CD4-positive, alpha-beta T cell (primary cell): Measurements from ENCODE around the gene FAM3D. TPM values are rescaled to one million over a fixed set of nuclear protein-coding genes. Genes with fewer than 3 reads are reported as not detected.

ENCODE experiments used
- ATAC-seq: fragments of 200-7000 bp; cut with Tn5 transposase; one replicate; pipeline ENCODE4 v1.10.0; 2022; ENCODE audit warnings: mild to moderate bottlenecking; ENCODE audit not compliant: poor library complexity
- CTCF ChIA-PET: fragments of 350-600 bp; sonication (Branson Sonifier 250); formaldehyde crosslinking; loops from one replicate; lab custom pipeline; 2021; ENCODE audit warnings: antibody characterized with exemption, inconsistent platforms; lab: Charles Lee
- POLR2A ChIA-PET: fragments of 350-600 bp; sonication (Branson Sonifier 250); formaldehyde crosslinking; loops from one replicate; lab custom pipeline; 2021; ENCODE audit warnings: antibody characterized with exemption, inconsistent platforms; lab: Charles Lee
- DNase-seq, 14 experiments: peaks; one replicate each; pipeline ENCODE4 v3.0.0-alpha.2; 2013 to 2020; ENCODE audit warnings: mixed read lengths in 2 of 14
- H3K27ac ChIP-seq, 2 donors: one replicate each; pipeline versions ENCODE4 v1.5.1 to v1.7.0; 2013; ENCODE audit warnings: low read length in 2 of 2, low read depth in 1 of 2, mild to moderate bottlenecking in 1 of 2
- H3K27me3 ChIP-seq, 2 experiments: 1 replicate in 1 of 2; 2 replicates in 1 of 2; pipeline versions ENCODE4 v1.6.1 to v1.7.0; 2013; ENCODE audit warnings: low read length in 2 of 2, control low read depth in 1 of 2, mild to moderate bottlenecking in 1 of 2, moderate library complexity in 1 of 2; ENCODE audit not compliant: insufficient read depth in 2 of 2, control insufficient read depth in 1 of 2
- H3K36me3 ChIP-seq: one replicate; pipeline ENCODE4 v1.6.1; 2013; ENCODE audit warnings: low read length, control low read depth; ENCODE audit not compliant: insufficient read depth
- H3K4me1 ChIP-seq: one replicate; pipeline ENCODE4 v1.6.1; 2013; ENCODE audit warnings: low read length, control low read depth; ENCODE audit not compliant: insufficient read depth
- H3K4me3 ChIP-seq: one replicate; pipeline ENCODE4 v1.5.1; 2013; ENCODE audit warnings: mild to moderate bottlenecking, low read length, moderate library complexity
- H3K9me3 ChIP-seq, 2 experiments: 1 replicate in 1 of 2; 2 replicates in 1 of 2; pipeline versions ENCODE4 v1.6.1 to v1.7.0; 2013; ENCODE audit warnings: low read length in 2 of 2, mild to moderate bottlenecking in 2 of 2, control low read depth in 1 of 2, moderate library complexity in 1 of 2; ENCODE audit not compliant: control insufficient read depth in 1 of 2, insufficient read depth in 1 of 2
- H3K27ac Mint-ChIP-seq: one replicate; pipeline ENCODE4 v1.8.0; 2020; ENCODE audit warnings: mixed read lengths
- H3K27me3 Mint-ChIP-seq: one replicate; pipeline ENCODE4 v1.8.0; 2021; ENCODE audit warnings: mixed read lengths
- H3K36me3 Mint-ChIP-seq: one replicate; pipeline ENCODE4 v1.8.0; 2021; ENCODE audit warnings: low read depth, mixed read lengths
- H3K4me1 Mint-ChIP-seq: one replicate; pipeline ENCODE4 v1.8.0; 2021; ENCODE audit warnings: low read depth, mixed read lengths
- H3K4me3 Mint-ChIP-seq: one replicate; pipeline ENCODE4 v1.8.0; 2020; ENCODE audit warnings: mild to moderate bottlenecking, mixed read lengths
- H3K9me3 Mint-ChIP-seq: one replicate; pipeline ENCODE4 v1.8.0; 2020; ENCODE audit warnings: mixed read lengths
- intact Hi-C, 2 experiments: fragments of 100-400 bp; cut with DNase I in 1 of 2; cut with micrococcal nuclease in 1 of 2; formaldehyde crosslinking; loops; one replicate each; pipeline versions ENCODE4 v1.15.1 to v1.9.0; 2023 to 2025; cut with DNase I, micrococcal nuclease
- total RNA-seq, 174 experiments: library from RNA in 2 of 174; stranded (reverse) in 2 of 174; gene quantifications; one replicate each; pipeline ENCODE4 v1.2.3 and lab custom pipeline; 2021 to 2026
- TF ChIP-seq, protein P1 (sequence below): fragments of 200-600 bp; IDR thresholded peaks from one replicate; pipeline ENCODE4 v1.8.0; 2022; ENCODE audit warnings: antibody characterized with exemption, mild to moderate bottlenecking

FAM3D gene
- total RNA-seq, 2 experiments from 2014 or later: not detected

DNA sequence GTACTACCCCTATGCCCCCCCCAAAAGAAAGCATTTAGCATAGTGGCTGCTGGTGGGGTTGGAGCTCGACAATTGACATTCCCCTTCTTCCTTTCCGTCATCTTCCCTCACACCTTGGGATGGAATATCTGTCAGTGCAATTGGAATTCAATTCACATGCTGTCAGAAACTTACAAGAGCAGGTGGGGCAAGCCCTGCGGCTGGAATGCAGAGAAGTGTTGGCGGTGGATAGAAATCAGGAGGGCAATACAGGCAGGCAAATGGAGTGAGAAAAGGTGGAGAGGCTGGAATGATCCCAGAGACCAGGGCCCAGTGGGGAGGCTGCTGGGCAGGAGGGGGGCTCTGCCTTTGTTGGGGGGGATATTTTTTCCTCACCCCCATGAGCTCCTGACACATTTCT, 44.1 kb downstream of the FAM3D start:
- no peaks in the 10 kb centered on the region for H3K27me3 Mint-ChIP-seq
- H3K27me3 ChIP-seq: no peaks in the 10 kb centered on the region
- H3K27ac ChIP-seq: no peak overlapping the region
- H3K9me3 ChIP-seq: no peaks in the 10 kb centered on the region
- H3K27ac Mint-ChIP-seq: no peak overlapping the region
- no peak overlapping the region for H3K4me3 ChIP-seq
- H3K9me3 Mint-ChIP-seq: no peaks in the 10 kb centered on the region
- TF ChIP-seq, protein P1, sequence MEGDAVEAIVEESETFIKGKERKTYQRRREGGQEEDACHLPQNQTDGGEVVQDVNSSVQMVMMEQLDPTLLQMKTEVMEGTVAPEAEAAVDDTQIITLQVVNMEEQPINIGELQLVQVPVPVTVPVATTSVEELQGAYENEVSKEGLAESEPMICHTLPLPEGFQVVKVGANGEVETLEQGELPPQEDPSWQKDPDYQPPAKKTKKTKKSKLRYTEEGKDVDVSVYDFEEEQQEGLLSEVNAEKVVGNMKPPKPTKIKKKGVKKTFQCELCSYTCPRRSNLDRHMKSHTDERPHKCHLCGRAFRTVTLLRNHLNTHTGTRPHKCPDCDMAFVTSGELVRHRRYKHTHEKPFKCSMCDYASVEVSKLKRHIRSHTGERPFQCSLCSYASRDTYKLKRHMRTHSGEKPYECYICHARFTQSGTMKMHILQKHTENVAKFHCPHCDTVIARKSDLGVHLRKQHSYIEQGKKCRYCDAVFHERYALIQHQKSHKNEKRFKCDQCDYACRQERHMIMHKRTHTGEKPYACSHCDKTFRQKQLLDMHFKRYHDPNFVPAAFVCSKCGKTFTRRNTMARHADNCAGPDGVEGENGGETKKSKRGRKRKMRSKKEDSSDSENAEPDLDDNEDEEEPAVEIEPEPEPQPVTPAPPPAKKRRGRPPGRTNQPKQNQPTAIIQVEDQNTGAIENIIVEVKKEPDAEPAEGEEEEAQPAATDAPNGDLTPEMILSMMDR: no peak
- DNase-seq: no peak
- POLR2A ChIA-PET: no interaction called here
- H3K4me3 Mint-ChIP-seq: no peak overlapping the region
- H3K36me3 Mint-ChIP-seq: no peaks in the 10 kb centered on the region
- intact Hi-C loops: no loop called here
- CTCF ChIA-PET: no interaction called here
- ATAC-seq: no peak
- no peaks in the 10 kb centered on the region for H3K4me1 Mint-ChIP-seq
- no peaks in the 10 kb centered on the region for H3K4me1 ChIP-seq
- no peaks in the 10 kb centered on the region for H3K36me3 ChIP-seq

DNA sequence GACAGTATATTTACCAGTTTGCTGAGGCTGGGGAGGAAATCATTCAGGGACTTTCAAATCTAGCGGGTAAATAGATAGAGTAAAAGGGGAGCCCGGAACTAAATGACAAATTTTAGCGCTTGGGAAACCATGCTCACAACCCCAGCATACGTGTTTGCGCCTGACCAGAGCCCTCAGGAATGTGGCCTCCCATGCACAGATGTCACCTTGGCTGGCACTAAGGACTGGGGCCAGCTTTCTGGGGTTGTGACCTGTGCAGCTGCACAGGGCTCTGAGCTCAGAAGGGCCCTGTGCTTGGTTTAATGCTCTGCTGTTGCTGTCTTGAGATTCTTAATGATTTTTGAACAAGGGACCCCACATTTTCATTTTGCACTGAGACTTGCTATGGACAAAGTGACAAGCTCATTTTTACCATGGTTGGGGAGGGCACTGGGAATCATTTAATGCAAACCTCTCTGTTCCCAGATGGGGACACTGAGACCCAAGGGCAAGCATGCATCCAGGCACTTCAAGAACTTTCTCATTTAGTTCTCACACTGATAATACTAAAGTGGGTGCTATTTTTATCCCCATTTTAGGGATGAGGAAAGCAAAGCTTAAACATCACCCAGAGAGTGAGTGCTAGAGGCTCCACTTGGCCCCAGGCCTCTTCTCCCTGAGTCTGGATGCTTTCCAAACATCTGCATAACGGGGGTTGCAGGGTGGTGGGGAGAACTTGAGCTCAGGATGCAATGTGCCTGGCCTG, 45.3 kb downstream of the FAM3D start:
- POLR2A ChIA-PET: no interaction called here
- no peak for DNase-seq
- H3K27me3 ChIP-seq: no peaks in the 10 kb centered on the region
- intact Hi-C loops: no loop called here
- ATAC-seq: no peak
- H3K36me3 Mint-ChIP-seq: no peaks in the 10 kb centered on the region
- no peak overlapping the region for H3K27ac Mint-ChIP-seq
- no peak overlapping the region for H3K4me3 ChIP-seq
- no peaks in the 10 kb centered on the region for H3K9me3 Mint-ChIP-seq
- no peaks in the 10 kb centered on the region for H3K36me3 ChIP-seq
- no peaks in the 10 kb centered on the region for H3K4me1 ChIP-seq
- H3K27me3 Mint-ChIP-seq: no peaks in the 10 kb centered on the region
- TF ChIP-seq, protein P1: no peak
- no peak overlapping the region for H3K4me3 Mint-ChIP-seq
- no peaks in the 10 kb centered on the region for H3K4me1 Mint-ChIP-seq
- H3K9me3 ChIP-seq: no peaks in the 10 kb centered on the region
- CTCF ChIA-PET: no interaction called here
- no peak overlapping the region for H3K27ac ChIP-seq

DNA sequence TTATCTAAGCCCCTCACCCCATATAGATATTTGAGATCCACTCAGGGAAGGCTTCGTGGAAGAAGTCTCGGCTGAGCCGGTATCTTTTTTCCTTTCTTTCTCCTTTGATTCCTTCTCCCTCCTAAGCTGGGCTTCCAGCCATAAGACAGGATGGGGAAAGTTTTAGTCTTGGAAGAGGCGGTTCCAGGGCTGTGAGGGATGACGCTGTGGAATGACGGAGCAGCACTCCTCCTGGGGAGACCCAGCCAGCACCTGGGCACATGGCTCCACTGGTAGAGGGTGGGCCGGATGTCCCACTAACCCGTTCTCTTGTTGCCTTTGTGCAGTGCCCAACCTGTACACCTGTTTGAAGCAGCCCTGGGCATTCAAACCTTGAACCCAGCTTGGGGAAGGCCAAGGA, 46.2 kb downstream of the FAM3D start:
- no peaks in the 10 kb centered on the region for H3K27me3 Mint-ChIP-seq
- CTCF ChIA-PET: no interaction called here

More for the DNA sequence above, 46.2 kb downstream of the FAM3D start:
- Mint-ChIP-seq H3K36me3 (no peaks in the 10 kb centered on the region), H3K9me3 (no peaks in the 10 kb centered on the region), H3K27ac (no peak overlapping the region), H3K4me3 (no peak overlapping the region), H3K4me1 (no peaks in the 10 kb centered on the region)
- TF ChIP-seq, protein P1: no peak
- Histone ChIP-seq H3K9me3 (no peaks in the 10 kb centered on the region), H3K27ac (no peak overlapping the region), H3K4me1 (no peaks in the 10 kb centered on the region), H3K36me3 (no peaks in the 10 kb centered on the region), H3K27me3 (no peaks in the 10 kb centered on the region), H3K4me3 (no peak overlapping the region)
- POLR2A ChIA-PET: no interaction called here
- DNase-seq (no peak), ATAC-seq (no peak)
- intact Hi-C loops: no loop called here
